ENCODE data around the gene TPST2.

DNA sequence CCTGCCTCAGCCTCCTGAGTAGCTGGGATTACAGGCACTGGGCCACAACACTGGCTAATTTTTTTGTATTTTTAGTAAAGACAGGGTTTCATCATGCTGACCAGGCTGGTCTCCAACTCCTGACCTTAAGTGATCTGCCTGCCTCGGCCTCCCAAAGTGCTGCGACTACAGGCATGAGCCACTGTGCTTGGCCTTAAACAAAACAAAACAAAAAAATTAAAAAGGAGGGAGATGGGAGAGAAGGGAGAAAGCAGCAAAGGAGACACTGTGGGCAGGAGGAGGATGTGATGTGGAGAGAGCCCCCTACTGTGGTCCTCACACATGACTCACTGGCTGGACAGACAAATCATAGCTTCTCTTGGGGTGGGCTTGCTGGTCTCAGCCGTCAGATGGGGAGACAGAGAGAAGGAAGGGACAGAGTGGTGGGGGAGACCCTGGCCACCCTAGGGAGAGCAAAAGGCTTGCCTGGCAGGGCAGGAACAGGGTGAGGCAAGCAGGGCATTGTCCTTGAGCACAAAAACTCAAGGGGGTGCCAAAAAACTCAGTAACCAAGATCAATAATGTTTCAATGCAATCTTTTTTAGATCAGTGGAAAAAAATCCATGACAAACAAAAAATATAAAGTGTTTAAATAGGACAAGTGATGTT, 31.6 kb downstream of the TPST2 start:
- no peak for TF ChIP-seq POLR2A (IDR thresholded peaks at IDR 0.05; ENCODE audit: low read depth, low read length)
- no peak for TF ChIP-seq TAF1 (IDR thresholded peaks at IDR 0.05; ENCODE audit: low read depth, low read length)
- no peak for TF ChIP-seq POLR2AphosphoS5 (IDR thresholded peaks at IDR 0.05; ENCODE audit: low read depth, low read length)
- no peak for TF ChIP-seq SPI1 (IDR thresholded peaks at IDR 0.05; ENCODE audit: low read depth, low read length)
